SJCRH30 (cell line): ENCODE results near the gene IRAG1. TPM values are rescaled to one million over a fixed set of nuclear protein-coding genes. Genes with fewer than 3 reads are reported as not detected.

Experiments
- DNase-seq, 2 experiments: peaks; one replicate each; pipeline ENCODE4 v3.0.0-alpha.2; 2015 to 2020
- H3K27ac ChIP-seq: fragments of 250-450 bp; sonication (Bioruptor Pico); 2 replicates; pipeline ENCODE4 v1.5.1; 2020; ENCODE audit warnings: mild to moderate bottlenecking, moderate library complexity
- H3K27me3 ChIP-seq: fragments of 250-450 bp; sonication (Bioruptor Pico); 2 replicates; pipeline ENCODE4 v1.5.1; 2020; ENCODE audit warnings: mild to moderate bottlenecking, moderate library complexity
- H3K36me3 ChIP-seq: fragments of 250-450 bp; sonication (Bioruptor Pico); 2 replicates; pipeline ENCODE4 v1.5.1; 2020; ENCODE audit warnings: mild to moderate bottlenecking, moderate library complexity
- H3K4me1 ChIP-seq: fragments of 250-450 bp; sonication (Bioruptor Pico); 2 replicates; pipeline ENCODE4 v1.5.1; 2020; ENCODE audit warnings: mild to moderate bottlenecking, moderate library complexity
- H3K4me3 ChIP-seq: fragments of 250-450 bp; sonication (Bioruptor Pico); 2 replicates; pipeline ENCODE4 v1.5.1; 2020; ENCODE audit warnings: mild to moderate bottlenecking, moderate library complexity
- H3K9me3 ChIP-seq: fragments of 250-450 bp; sonication (Bioruptor Pico); replicated peaks from 2 replicates; pipeline ENCODE4 v1.5.1; 2020; ENCODE audit warnings: mild to moderate bottlenecking, moderate library complexity
- total RNA-seq: library from RNA; depleted of rRNA; stranded (reverse); fragments of >200 nt; shearing (Covaris generic); gene quantifications from 2 replicates; pipeline ENCODE4 v1.2.3, GENCODE V29; 2014

The IRAG1 gene
- total RNA-seq, 1 experiment from 2014 or later = not detected

GRCh38 chr11:10720881-10721376 lies 27.4 kb upstream of the IRAG1 start:
- no peak overlapping the region for H3K27ac ChIP-seq
- H3K4me3 ChIP-seq = no peak overlapping the region
- no peaks in the 10 kb centered on the region for H3K9me3 ChIP-seq
- H3K4me1 ChIP-seq = no peaks in the 10 kb centered on the region
- H3K27me3 ChIP-seq = no peaks in the 10 kb centered on the region; the same call in 1 of the 2 replicates
- no peak for DNase-seq
- no peaks in the 10 kb centered on the region for H3K36me3 ChIP-seq

DNA sequence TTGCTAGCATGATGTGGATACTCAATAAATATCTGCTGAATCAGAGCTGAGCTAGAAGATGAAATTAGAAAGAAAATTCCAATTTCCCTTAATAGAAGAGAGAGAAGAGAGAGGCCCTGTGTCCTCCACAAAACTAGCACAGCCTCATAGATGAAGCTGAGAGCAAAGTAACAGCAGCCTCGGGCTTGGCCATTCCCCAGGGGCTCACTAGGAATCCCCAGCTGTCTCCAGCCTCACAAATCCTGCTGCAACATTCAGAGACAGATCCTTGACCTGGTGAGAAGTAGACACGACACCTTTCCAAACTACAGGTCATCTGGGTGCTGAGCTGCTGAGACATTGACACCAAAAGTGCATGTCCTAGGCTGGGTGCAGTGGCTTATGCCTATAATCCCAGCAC lies 26.1 kb upstream of the IRAG1 start:
- Histone ChIP-seq H3K27ac (no peak overlapping the region), H3K4me3 (no peak overlapping the region)
- DNase-seq = no peak

GRCh38 chr11:10716543-10717259 lies 23.1 kb upstream of the IRAG1 start:
- Histone ChIP-seq H3K9me3 (no peaks in the 10 kb centered on the region), H3K36me3 (no peaks in the 10 kb centered on the region), H3K4me1 (no peaks in the 10 kb centered on the region), H3K27ac (no peak overlapping the region), H3K4me3 (no peak overlapping the region), H3K27me3 (no peaks in the 10 kb centered on the region; the same call in 1 of the 2 replicates)
- DNase-seq = no peak

More for the DNA sequence above, 26.1 kb upstream of the IRAG1 start:
- Histone ChIP-seq H3K27me3 (no peaks in the 10 kb centered on the region; the same call in 1 of the 2 replicates), H3K4me1 (no peaks in the 10 kb centered on the region), H3K36me3 (no peaks in the 10 kb centered on the region), H3K9me3 (no peaks in the 10 kb centered on the region)

DNA sequence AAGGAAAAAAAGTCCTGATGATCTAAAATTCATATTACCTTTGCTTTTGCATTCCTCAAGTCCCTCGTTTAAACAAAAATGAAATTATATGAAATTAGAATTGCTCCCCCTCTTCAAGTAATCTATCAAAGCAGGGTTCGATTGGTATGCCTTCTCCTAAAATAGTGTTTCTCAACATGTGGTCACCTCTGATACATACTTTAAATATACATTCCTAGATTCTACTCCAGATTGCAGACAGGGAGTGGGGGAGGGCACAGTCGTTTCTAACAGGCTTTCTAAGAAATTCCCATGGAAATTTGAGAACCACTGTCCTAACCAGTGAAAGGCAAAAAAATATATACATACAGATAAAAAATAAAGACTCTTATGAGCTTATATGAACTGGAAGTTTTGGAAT lies 22.6 kb upstream of the IRAG1 start:
- no peaks in the 10 kb centered on the region; the same call in 1 of the 2 replicates for H3K27me3 ChIP-seq
- H3K9me3 ChIP-seq = no peaks in the 10 kb centered on the region
- H3K4me3 ChIP-seq = no peak overlapping the region
- no peak overlapping the region for H3K27ac ChIP-seq
- DNase-seq = no peak
- no peaks in the 10 kb centered on the region for H3K4me1 ChIP-seq
- H3K36me3 ChIP-seq = no peaks in the 10 kb centered on the region

DNA sequence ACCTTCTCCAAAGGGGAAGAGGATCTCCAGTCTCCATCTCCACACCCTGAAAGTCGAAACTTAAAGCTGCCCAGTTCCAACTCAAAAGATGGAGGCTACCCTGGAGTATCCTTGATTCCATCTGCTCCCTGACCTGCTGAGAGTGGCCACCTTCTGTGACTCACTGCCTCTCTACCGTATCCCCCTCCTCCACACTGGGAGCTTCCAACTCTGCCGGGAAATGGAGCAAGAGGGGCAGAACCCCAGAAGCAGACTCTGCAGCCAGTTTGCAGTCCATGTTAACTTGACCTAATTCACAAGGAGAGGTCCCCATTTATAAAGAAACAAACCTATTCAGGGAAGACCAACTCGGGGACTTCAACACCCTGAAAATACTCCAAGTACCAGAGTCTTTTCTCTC lies 22.0 kb upstream of the IRAG1 start:
- no peak for DNase-seq
- no peaks in the 10 kb centered on the region; the same call in 1 of the 2 replicates for H3K27me3 ChIP-seq
- no peak overlapping the region for H3K4me3 ChIP-seq
- H3K36me3 ChIP-seq = no peaks in the 10 kb centered on the region
- H3K9me3 ChIP-seq = no peaks in the 10 kb centered on the region
- H3K4me1 ChIP-seq = no peaks in the 10 kb centered on the region
- no peak overlapping the region for H3K27ac ChIP-seq

- peaks cover 3% of the 10 kb centered on the region; the same call in 1 of the 2 replicates for H3K27me3 ChIP-seq
- H3K27ac ChIP-seq = no peak overlapping the region
- no peaks in the 10 kb centered on the region for H3K36me3 ChIP-seq
- H3K4me1 ChIP-seq = no peaks in the 10 kb centered on the region
- no peak for DNase-seq
- H3K9me3 ChIP-seq = no peaks in the 10 kb centered on the region; the same call in 1 of the 2 replicates
- no peak overlapping the region for H3K4me3 ChIP-seq
Observed at GRCh38 chr11:10709299-10710086, 15.9 kb upstream of the IRAG1 start.

DNA sequence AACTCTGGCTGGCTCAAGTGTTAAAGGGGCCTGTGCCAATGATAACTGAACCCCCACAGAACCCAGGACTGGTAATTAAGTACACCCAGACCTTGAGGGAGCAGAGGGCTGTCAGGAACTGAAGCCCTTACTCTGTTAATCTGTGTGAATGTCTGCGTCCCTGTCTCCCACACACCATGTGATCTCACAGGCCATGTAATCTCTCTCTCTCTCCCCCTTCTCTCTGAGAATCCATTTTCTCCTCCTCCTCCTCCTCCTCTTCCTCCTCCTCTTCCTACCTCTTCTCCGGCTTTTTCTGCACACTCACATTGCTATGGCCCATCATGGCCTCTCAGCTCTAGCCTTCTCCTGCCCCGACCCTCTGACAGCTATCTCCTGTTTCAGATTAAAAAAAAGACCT lies 14.6 kb upstream of the IRAG1 start:
- Histone ChIP-seq H3K4me3 (no peak overlapping the region), H3K4me1 (no peaks in the 10 kb centered on the region), H3K36me3 (no peaks in the 10 kb centered on the region), H3K27ac (no peak overlapping the region), H3K27me3 (peaks cover 3% of the 10 kb centered on the region; the same call in 1 of the 2 replicates), H3K9me3 (no peaks in the 10 kb centered on the region; the same call in 1 of the 2 replicates)
- no peak for DNase-seq

GRCh38 chr11:10701982-10702381 lies 8.4 kb upstream of the IRAG1 start:
- DNase-seq = no peak
- Histone ChIP-seq H3K27ac (no peak overlapping the region), H3K27me3 (0 out of 2 replicates have a peak, but pooled peaks cover 3% of the 10 kb centered on the region), H3K9me3 (no peaks in the 10 kb centered on the region; the same call in 1 of the 2 replicates), H3K4me3 (no peak overlapping the region), H3K36me3 (no peaks in the 10 kb centered on the region), H3K4me1 (no peaks in the 10 kb centered on the region)

DNA sequence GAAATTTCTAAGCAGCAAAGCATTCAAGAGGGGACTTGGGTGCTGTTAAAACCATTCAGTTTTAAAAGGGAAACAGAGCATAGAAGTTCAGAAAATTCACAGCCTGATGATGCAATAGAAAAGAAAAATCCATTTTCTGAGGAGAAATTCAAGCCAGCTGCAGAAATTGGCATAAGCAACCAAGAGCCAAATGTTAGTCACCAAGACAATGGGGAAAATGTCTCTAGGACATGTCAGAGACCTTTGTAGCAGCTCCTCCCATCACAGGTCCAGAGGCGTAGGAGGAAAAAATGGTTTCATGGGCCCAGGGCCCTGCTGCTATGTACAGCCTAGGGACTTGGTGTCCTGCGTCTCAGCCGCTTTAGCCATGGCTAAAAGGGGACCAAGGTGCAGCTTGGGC lies 5.5 kb upstream of the IRAG1 start:
- no peak for DNase-seq
- H3K4me3 ChIP-seq = no peak overlapping the region

DNA sequence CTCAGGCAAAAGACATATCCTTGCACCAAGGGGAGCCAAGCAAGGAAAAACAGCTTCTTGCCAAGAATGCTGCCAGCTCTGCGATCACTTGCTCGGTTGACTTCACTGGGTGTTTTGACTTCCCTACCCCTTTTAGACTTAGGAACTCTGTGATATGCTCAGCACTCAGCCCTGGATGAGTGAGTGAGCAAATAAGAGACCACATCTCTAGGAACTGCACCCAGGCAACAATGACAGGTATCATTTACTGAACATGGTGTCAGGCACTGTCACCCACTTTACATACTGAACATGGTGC lies 3.7 kb upstream of the IRAG1 start:
- Histone ChIP-seq H3K4me3 (no peak overlapping the region), H3K27ac (no peak overlapping the region), H3K36me3 (no peaks in the 10 kb centered on the region), H3K27me3 (0 out of 2 replicates have a peak, but pooled peaks cover 4% of the 10 kb centered on the region), H3K4me1 (no peaks in the 10 kb centered on the region), H3K9me3 (no peaks in the 10 kb centered on the region)
- no peak for DNase-seq

More for the DNA sequence above, 5.5 kb upstream of the IRAG1 start:
- Histone ChIP-seq H3K27ac (no peak overlapping the region), H3K9me3 (no peaks in the 10 kb centered on the region), H3K36me3 (no peaks in the 10 kb centered on the region), H3K27me3 (no peaks in the 10 kb centered on the region), H3K4me1 (no peaks in the 10 kb centered on the region)

DNA sequence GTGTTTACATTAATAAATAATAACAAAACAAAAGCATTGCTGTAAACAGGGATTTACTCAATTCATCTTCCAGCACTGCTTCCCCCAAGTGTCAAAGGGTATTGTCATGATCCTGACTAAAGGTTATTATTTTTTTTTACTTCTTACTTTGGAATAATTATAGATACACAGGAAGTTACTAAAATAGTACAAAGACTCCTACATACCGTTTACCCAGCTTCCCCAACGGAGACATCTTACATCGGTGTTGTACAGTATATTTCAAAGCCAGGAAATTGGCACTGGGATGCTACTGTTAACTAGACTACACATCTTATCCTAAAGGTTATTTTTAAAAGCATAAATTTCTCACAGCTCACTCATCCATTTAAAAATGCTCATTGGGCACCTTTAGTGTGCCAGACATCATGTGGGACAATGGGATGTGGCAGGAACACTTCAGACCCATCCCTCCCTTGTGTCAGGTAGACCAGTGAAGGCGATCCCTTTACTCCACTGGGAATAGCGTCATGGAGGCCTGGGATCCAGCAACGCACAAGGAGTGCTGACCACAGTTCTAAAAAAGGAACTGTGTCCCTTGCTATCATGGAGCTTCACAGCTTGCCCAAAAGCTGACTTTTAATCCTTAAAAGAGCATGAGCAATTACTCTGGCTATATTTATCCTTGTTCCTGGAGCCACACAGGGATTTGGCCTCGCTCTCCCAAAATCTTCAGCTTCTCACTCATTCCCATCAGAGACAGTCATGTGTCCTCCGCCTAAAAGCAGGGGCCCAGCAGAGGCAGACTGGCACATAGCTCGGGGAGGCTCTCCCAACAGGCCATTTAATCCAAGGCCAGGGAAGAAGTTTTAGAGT lies 3.1 kb upstream of the IRAG1 start:
- no peak overlapping the region for H3K27ac ChIP-seq
- DNase-seq = no peak
- H3K27me3 ChIP-seq = 0 out of 2 replicates have a peak, but pooled peaks cover 4% of the 10 kb centered on the region
- H3K9me3 ChIP-seq = no peaks in the 10 kb centered on the region
- H3K4me1 ChIP-seq = no peaks in the 10 kb centered on the region
- H3K4me3 ChIP-seq = no peak overlapping the region
- H3K36me3 ChIP-seq = no peaks in the 10 kb centered on the region

GRCh38 chr11:10695833-10696232 lies 2.3 kb upstream of the IRAG1 start:
- Histone ChIP-seq H3K4me3 (no peak overlapping the region), H3K36me3 (no peaks in the 10 kb centered on the region), H3K9me3 (no peaks in the 10 kb centered on the region), H3K27ac (no peak overlapping the region), H3K4me1 (no peaks in the 10 kb centered on the region), H3K27me3 (0 out of 2 replicates have a peak, but pooled peaks cover 4% of the 10 kb centered on the region)
- DNase-seq = no peak

DNA sequence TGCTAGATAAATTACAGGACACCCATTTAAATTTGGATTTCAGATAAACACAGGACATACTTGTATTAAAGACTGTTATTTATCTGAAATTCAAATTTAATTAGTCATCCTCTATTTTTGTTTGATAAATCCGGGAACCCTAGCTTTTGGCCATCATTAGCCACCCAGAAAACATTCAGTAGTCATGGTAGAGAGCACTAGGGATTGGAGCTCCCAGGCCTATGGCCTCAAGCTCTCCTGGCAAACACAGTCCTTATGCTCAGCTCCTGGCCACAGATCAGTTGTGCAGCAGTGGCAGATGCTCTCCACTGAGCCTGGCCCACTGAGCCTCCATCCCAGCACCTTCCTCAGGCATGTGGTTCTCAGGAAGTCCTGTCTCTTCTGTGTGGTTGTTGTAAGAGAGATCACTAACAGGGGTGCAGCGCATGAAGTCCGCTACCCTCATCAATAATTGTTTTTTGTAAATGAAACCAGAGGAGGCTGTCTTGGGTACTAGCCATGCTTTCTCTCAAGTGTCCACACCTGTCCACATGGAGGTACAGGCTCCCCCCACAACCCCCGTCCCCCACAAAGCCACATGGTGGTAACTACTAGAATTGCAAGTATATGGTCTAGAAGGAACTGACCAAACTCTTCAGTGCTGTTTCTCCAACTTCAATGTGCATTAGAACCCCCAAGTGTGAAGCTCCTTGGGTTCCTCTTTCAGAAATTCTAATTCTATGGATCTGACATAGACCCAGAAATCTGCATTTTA lies 1.1 kb upstream of the IRAG1 start:
- no peak for DNase-seq
- H3K9me3 ChIP-seq = no peaks in the 10 kb centered on the region
- no peak overlapping the region for H3K27ac ChIP-seq
- 0 out of 2 replicates have a peak, but pooled peaks cover 4% of the 10 kb centered on the region for H3K27me3 ChIP-seq
- no peak overlapping the region for H3K4me3 ChIP-seq
- H3K4me1 ChIP-seq = no peaks in the 10 kb centered on the region
- no peaks in the 10 kb centered on the region for H3K36me3 ChIP-seq
